Measurements from ENCODE around the gene SLC46A2.
A peak's percentile ranks its signal among the peaks of the same experiment; 100 is the strongest.

SLC46A2 gene

DNA sequence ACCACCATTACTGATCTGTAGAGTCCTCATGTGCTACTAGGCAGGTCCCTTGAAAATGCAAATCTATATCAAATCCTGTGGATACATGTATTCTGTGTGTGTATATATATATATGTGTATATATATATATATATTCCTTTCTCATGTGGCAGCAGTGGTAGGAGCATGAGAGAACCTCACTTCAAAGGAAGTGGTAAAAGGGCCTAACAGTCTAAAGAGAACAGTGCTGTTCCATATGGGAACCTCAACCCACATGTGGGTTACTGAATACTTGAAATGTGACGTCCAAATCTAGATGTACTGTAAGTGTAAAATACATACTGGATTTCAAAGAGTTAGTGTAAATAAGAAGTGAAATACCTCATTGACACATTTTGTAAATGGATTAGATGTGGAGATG is 5.4 kb downstream of the SLC46A2 start:
- DNase-seq = no peak

DNA sequence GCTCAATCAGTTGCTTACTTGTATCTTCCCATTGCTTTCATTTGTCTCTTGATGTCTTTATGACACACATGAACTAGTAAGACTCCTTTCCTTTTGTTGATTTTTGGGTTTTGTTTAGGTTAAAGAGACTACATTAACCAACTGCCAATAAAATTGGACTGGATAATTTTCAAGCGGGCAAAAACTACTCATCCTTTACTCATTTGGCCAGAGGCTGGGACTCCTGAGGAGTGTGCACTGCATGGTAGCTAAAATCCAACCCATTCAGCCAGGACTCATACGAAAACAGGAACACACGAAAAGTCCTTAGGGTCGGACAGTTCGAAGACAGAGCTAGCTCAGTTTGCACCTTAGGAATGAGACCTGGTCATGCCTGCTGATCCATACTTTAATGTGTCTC is 6.0 kb downstream of the SLC46A2 start:
- DNase-seq = no peak

DNA sequence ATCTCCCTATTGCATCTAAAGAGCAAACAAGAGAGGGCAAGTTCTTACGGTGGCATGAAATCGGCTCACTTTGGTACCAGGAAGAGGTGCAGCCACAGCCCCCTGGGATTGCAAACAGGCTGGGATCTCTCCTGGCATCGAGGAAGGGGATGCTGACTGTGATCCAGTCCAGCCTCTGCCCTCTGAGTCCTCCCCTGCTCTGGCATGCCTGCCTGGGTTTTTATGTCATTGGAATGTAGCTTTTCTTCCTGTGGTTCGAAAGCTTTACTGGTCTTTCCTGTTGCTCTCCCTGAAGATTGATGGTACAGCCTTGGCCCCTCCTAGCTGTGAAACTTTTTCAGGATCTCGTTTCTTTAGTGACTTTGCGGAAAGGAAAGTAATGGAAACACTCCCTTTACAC is 6.6 kb downstream of the SLC46A2 start:
- DNase-seq = no peak

DNA sequence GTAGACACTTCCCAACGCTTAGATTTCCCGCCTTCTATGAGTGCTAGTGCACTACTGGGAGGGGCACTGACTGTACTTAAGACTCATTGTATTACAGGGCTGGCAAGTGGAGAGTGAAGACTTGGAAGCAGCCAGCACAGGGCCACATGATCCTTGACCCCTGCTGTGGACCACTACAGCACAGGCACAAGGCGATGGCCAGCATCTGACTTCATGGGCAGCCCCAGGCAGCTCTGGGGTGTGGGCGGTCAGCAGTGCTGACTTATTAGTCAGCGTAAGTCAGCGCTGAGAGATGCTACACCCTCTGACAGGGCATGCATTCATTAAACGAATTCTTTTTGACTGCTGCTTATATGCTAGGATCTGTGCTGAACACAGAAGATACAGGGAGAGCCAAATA is 9.3 kb downstream of the SLC46A2 start:
- DNase-seq = no peak

DNA sequence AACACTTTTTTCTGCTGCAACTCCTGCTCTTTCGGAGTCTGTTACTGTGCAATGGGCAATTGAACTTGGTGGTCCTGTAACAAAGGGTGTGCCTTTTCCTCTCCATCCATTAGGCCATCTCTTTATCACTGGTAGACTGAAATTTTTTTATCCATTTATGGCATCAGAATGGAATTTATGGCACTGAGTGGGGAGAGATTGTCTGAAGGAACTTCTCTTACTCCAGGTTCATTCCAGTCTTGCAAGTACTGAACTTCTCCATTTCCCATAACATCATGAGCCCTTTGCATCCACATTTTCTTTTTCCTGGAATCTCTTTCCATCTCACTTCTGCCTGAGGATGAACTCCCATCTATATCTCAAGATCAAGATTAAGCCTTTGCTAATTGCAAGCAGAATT is 10.0 kb downstream of the SLC46A2 start:
- no peak for DNase-seq

DNA sequence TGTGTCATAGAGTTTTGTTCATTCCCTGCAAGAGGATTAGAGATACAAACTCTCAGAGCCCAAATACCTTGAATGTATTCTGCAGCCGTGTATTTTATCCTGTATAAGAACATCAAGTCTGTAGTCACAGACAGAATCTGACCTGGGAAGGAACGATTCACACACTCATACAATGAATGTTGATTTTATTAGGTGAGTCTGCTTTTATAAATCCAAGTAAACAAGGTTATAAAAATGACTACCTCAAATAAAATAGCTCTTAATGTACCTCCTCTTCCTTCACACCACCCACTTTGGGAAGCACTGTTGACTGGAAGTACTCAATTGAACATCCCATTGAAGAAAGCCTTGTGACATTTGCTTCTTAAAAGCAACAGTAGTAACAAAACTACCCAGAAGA is 11.9 kb downstream of the SLC46A2 start:
- DNase-seq = no peak

DNA sequence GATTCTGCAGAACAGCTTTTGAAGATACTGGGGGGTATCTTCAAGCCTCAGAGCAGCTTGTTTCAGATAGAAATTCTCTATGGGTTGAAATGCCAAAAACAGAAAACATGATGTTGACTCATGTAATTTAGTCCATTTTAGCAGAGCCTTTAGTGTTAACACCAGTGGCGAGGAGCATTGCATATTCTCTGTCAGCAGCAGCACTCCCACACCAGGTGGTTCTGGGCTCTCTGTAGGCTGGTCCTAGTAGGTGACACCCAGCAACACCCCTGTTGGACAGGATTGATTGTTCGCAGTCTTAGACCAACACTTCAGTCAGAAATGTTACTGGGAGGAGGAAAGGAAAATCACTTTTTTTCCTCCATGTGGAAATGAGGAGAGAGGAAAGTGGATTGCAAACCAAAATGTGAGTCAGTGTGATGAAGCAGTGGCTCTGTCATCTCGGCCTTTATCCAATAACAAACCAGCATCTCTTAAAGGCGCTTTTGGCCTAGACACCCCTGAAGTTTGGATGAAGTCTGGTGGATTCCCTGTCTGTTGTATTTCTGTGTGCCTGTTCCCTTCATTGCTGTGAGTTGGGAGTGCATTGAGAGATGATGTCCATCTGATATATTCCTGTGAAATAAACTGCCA is 16.8 kb downstream of the SLC46A2 start:
- no peak for DNase-seq

DNA sequence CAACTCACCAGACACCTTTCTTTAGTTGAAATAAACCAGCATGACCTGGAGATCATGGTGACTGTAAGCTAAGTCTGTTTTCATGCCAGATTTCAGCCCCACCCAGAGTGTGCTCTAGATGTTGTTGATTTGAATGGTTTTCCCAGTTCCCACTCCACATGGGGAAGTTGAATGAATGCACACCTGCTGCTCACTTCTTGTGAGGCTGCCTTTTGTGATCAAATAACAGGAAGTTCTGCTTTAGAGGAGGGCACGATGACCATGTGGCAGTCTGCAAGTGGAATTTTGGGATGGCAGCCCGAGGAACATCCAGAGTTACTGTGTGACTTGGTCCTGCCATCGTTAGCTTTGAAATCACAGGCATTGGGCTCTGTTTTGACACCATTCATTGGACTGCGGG is 18.7 kb downstream of the SLC46A2 start:
- no peak for DNase-seq

DNA sequence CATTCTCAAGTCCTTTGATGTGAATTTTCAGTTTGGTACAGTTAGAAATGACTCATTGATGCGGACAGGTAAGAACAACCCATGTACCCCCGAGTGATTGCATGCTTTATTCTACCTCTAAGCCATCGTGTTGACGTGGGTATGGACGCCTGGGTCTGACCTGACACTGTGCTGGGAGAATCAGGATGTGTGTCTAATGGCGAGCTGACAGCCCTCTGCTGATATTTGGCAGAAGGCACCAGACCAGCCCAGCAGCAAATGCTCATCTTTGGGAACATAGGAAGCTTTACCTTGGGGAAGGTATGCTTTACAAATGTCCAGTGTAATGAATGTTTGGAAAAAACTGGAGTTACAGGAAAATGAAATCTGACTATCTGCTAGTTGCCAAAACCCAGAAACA is 20.1 kb downstream of the SLC46A2 start:
- DNase-seq = no peak

DNA sequence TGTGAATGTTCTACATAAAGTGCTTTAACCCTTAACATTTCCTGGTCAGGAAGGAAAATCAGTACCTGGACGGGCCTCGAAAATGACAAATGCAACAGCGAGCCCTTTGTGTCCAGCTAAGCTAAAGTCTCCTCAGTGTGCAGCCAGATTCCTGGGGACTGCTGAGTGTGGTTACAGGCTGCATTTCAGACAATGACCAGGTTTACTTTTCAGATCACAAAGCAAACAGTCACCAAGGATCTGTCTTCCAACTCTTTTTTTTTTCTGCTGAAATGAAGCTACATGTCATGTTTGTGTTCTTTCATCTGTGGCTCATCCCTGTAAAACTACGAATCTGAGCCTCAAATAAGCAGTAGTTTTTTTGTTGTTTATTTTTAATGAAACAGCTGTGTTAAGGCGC is 20.8 kb downstream of the SLC46A2 start:
- no peak for DNase-seq

DNA sequence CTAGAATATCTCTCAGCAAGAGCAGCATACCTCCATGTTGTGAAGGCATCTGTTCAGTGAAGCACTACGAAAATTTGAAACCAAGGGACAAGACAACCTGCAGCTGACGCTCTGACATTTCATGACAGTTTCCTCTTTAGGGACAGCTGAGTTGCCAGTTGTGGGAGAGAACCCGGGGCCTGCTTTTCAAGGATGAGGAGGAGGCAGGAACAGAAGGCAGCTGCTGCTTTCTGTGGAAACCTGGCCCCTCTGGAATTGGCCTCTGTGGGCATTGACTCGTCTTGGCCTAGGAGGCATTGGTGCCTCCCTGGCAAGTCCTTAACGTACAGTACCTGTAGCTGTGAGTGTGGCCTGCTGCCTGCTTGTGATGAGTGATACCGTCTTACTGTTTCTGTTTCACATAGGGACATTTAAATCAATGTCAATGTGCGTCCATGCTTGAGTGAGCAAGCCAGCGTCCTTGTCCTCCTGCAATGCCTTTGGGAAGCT is 21.6 kb downstream of the SLC46A2 start:
- no peak for DNase-seq

DNA sequence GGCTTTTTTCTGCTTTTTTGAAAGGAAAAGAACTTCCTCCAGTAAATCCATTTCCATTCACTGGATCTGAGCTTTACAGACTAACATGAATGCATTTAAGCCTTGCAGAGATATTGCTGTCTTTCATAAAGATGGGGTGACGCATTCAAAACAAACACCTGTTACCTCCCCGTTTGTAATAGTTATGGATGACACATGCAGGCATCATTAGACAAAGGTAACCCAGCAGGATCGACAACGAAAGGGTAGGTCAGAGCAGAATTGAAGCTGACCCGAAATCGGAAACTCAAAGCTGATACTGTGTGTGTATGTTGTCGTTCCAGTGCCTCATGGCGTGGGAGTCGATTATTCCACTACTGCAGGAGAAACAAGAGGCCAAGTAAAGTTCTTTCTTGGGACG is 22.2 kb downstream of the SLC46A2 start:
- no peak for DNase-seq

DNA sequence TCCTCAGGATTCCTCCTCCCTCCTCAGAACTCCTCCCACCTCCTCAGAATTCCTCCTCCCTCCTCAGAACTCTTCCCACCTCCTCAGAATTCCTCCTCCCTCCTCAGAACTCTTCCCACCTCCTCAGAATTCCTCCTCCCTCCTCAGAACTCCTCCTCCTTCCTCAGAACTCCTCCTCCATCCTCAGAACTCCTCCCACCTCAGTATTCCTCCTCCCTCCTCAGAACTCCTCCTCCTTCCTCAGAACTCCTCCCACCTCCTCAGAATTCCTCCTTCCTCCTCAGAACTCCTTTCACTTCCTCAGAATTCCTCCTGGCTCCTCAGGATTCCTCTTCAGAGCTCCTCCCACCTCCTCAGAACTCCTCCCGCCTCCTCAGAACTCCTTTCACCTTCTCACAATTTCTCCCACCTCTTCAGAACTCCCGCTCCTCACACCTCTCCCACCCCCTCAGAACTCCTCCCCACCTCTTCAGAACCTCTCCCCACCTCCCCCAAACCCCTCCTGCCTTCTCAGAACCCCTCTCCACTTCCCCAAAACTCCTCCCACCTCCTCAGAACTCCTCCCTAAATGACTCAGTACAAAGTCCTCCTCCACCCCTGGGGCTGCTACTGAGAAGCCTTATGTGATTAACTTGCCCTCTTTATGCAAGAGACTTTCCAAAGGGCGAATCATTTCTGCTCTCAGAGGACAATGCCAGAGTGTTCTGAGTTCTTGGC is 23.2 kb downstream of the SLC46A2 start:
- peak; percentile 25 for DNase-seq

DNA sequence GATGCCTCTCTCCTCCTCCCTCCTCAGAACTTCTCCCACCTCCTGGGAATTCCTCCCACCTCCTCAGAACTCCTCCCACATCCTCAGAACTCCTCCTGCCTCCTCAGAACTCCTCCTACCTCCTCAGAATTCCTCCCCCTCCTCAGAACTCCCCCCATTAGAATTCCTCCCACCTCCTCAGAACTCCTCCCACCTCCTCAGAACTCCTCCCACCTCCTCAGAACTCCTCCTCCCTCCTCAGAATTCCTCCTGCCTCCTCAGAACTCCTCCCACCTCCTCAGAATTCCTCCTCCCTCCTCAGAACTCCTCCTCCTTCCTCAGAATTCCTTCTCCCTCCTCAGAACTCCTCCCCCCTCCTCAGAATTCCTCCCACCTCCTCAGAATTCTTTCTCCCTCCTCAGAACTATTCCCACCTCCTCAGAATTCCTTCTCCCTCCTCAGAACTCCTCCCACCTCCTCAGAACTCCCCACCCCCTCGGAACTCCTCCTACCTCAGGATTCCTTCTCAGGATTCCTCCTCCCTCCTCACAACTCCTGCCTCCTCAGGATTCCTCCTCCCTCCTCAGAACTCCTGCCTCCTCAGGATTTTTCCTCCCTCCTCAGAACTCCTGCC is 23.9 kb downstream of the SLC46A2 start:
- peak; percentile 34 for DNase-seq

DNA sequence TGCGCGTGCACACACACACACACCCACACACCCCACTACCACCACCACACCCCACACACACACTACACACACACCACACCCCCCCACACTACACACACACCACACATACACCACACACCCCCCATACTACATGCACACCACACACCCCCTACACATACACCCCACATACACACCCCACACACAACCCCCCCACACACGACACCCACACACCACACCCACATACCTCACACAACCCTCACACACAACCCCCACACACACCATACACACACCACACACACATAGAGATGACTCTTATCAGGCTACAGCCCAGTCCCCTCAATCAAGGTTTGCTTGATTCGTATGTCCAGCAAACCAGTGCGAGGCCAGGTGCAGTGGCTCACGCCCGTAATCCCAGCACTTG is 25.7 kb downstream of the SLC46A2 start:
- DNase-seq = no peak

DNA sequence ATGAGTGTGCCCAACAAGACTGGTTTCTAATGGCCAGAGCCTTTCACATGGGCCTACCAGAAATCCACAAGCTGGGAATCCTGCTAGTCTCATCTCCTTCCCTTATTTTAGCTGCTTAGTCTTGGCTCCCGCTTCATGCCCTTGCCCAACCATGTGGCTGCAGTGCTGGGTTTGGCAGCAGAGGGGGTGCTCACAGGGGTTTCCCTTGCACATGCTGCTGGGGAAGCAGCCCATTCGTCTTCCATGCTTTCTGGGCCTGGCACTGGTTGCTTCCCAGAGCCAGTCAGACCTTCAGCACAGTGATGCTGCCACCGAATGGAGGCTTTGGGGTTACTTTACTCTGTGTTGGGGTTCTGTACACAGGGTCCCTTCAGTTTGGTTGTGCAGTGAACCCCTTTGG is 26.3 kb downstream of the SLC46A2 start:
- no peak for DNase-seq

DNA sequence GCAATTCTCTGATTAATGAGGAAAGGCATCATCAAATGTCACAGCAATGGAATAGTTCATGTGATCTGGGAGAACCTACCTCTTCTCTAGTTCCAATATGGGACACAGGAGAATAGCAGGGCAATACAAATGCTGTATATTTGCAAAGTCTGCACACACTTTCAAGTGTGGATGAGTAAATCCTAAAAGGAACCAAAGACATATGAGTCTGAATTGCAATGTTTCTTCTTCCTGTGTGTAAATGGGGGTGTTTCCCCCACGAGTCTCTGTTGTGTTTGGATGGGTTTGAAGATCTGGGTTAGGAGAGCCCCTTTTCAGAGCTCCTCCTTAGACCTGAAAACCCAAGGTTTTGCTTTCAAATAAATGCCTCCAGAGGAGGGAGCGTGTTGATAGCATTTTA is 26.9 kb downstream of the SLC46A2 start:
- DNase-seq = no peak

DNA sequence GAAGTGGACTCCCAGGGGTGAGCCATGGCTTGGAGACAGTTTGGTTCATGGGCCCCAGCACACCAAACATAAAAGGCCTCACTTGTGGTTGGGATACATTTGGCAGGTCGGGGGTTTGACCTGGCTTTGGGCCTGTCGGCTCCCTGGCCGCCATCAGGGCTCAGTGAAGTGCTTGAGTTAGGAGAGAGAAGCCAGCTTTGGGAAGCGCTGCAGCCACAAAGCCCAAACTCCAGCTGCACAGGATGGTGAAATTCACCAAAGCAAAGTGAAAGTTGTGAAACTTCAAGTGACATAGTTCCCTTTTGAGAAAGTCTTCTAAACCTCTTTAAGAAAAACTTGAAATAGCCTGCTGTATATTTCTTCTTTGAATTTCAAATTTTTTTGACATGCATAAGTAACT is 27.5 kb downstream of the SLC46A2 start:
- no peak for DNase-seq

DNA sequence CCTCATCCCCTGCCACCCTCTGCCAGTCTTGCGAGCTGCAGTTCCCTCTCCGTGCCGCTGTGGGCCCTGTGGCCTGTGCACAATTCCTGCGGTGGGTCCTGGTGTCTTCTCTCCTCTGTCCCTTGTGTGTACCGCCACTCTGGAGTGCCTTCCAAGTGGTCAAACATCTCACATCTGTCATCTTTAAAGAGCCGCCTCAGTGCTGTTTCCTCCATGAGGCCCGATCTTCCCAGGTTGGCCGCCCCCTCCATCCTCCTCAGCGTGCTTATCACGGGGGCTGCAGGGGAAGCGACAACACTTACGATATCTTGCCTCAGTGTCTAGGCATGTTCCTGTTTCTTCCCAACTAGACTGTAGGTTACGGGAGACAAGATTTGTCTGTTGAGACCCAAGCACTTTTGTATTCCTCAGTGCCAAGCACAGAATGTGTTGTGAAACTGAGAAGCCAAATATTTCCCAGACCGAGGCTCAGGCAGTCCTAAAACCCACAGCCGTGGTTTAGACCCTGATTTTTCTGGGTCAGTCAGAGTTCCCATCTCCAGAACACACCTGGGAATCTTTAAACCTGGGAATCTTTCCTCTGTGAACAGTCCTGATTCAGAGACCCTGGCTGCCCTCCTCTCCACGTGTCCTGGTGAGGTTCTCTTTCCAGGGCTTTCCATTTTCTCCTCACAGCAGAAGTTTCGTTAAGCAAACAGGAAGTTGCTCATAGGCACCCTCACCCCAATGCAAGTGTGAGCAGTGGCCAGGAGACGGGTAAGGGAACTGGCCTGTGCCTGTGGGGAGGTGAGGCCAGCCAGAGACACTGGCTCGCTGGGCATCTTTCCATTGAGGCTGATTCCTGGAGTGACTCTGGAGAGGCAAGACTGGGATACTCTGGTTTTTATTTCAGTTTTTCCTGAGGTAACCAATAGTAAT is 28.8 kb downstream of the SLC46A2 start:
- DNase-seq = no peak

DNA sequence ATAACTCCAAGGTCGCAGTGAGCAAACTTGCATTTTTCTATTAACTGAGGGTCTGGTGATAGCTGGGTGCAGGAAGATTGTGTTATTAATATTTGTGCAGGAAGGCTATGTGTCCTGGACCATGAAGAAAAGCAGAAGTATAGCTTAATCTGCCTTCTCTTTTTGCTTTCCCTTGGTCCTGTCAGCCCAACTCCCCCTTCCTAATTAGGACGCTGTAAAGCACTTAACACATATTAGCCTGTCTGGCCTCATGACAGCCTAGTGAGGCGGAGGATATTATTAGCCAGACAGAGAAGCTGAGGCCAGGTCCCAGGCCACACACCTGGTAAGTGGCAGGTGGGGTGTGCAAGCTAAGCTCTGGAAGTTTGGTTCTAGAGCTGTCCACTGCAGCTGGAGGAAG is 29.5 kb downstream of the SLC46A2 start:
- DNase-seq = no peak

DNA sequence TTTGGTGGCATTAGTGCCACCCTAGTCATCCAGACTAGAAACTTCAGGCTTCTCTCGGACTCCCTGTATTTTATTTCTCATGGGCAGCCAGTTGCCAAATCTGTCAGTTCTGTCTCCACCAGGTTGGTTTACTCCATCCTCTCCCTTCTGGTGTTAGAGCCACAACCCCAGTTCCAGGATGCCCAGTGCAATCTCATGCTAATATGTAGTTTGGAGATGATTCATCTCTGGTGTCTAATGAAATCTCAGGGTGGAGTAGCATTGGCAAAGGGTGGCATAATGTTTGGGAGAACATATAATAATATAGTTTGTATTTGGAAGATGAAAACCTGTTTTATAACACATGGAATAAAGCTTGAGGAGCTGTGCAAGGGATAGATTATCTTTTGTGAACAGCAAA is 30.2 kb downstream of the SLC46A2 start:
- DNase-seq = no peak

DNA sequence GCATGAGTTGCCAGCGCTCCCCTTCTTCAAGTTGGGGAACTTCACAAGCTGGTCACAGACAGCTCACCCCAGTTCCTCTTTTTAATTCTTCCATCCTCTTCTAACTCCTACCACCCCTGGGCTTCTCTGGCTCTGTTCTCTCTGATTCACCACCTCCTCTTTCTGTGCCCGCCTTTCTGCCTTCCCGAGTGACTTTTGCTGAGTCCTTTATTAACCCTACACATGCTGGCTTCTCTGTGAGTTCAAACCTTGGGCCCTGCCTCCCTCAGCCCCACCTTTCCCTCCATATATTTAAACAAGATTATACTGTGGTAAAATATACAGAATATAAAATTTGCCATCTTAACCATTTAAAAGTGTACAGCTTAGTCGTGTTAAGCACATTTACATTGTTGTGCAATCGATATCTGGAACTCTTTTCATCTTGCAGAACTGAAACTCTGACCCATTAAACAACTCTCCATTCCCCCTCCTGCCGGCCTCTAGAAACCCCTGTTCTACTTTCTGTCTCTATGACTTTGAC is 32.0 kb downstream of the SLC46A2 start:
- no peak for DNase-seq

DNA sequence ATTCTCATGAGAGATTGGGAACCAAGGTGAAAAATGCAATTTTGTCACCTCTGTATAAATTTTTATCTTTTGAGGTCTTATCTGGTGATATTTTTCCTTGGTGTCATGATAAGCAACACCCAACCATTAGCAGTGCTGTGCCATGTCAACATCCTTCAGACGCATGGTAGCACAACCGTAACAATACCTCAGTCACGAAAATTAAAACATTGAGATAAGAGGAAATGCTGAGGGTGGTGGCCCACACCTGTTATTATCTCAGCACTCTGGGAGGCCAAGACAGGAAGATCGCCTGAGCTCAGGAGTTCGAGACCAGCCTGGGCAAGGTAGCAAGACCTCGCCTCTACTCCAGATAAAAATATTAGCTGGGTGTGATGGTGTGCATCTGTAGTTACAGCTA is 32.7 kb downstream of the SLC46A2 start:
- DNase-seq = no peak
